NCI-H128 (cell line): ENCODE data around the gene COL5A1.
"Not testable (repeated sequence)": the region's sequence is repeated elsewhere in the genome, so short reads cannot be mapped to it uniquely, and the experiment has no call there.

ENCODE experiments used
- DNase-seq: peaks from one replicate; lab custom pipeline; 2025; ENCODE audit not compliant: unreplicated experiment; lab: John Stamatoyannopoulos, UW

The COL5A1 gene

GRCh38 chr9:134707031-134707680 lies 65.6 kb downstream of the COL5A1 start:
- no peak for DNase-seq

- DNase-seq, result no peak
These were observed 66.4 kb downstream of the COL5A1 start for GRCh38 chr9:134707731-134708671.

- no peak for DNase-seq
These were observed 67.1 kb downstream of the COL5A1 start for GRCh38 chr9:134708672-134709038.

- no peak for DNase-seq
These were observed 68.1 kb downstream of the COL5A1 start for GRCh38 chr9:134709512-134710270.

- DNase-seq, result no peak
These were observed 68.6 kb downstream of the COL5A1 start for GRCh38 chr9:134710271-134710540.

- no peak for DNase-seq
These were observed 69.3 kb downstream of the COL5A1 start for GRCh38 chr9:134710901-134711300.

GRCh38 chr9:134712243-134712642 lies 70.6 kb downstream of the COL5A1 start:
- DNase-seq, result no peak

- no peak for DNase-seq
These were observed 71.3 kb downstream of the COL5A1 start for GRCh38 chr9:134712926-134713325.

- not testable (repeated sequence) for DNase-seq
These were observed 73.9 kb downstream of the COL5A1 start for GRCh38 chr9:134715536-134715935.

- DNase-seq, result no peak
These were observed 74.5 kb downstream of the COL5A1 start for GRCh38 chr9:134716067-134716466.

- DNase-seq, result no peak
These were observed 75.5 kb downstream of the COL5A1 start for GRCh38 chr9:134717056-134717455.

GRCh38 chr9:134717924-134718645 lies 76.5 kb downstream of the COL5A1 start:
- DNase-seq, result no peak

- no peak for DNase-seq
These were observed 77.7 kb downstream of the COL5A1 start for GRCh38 chr9:134719331-134719730.

GRCh38 chr9:134720136-134720753 lies 78.6 kb downstream of the COL5A1 start:
- no peak for DNase-seq

GRCh38 chr9:134720796-134721195 lies 79.2 kb downstream of the COL5A1 start:
- no peak for DNase-seq

- no peak for DNase-seq
These were observed 79.7 kb downstream of the COL5A1 start for GRCh38 chr9:134721344-134721743.

GRCh38 chr9:134722120-134722701 lies 80.6 kb downstream of the COL5A1 start:
- no peak for DNase-seq

GRCh38 chr9:134723037-134723436 lies 81.4 kb downstream of the COL5A1 start:
- no peak for DNase-seq

- no peak for DNase-seq
These were observed 82.0 kb downstream of the COL5A1 start for GRCh38 chr9:134723491-134724190.
